Mucosa of descending colon (tissue), 3 donors: ENCODE results near the gene CDK5RAP2. TPM values are rescaled to one million over a fixed set of nuclear protein-coding genes. Genes with fewer than 3 reads are reported as not detected.

Source experiments
- ATAC-seq: fragments of 200-7000 bp; cut with Tn5 transposase; one replicate; pipeline ENCODE4 v1.9.1; 2020; ENCODE audit warnings: mild to moderate bottlenecking, moderate library complexity
- DNase-seq, 3 donors: peaks; one replicate each; pipeline ENCODE4 v3.0.0-alpha.2; 2020
- H3K36me3 ChIP-seq: fragments of 200-600 bp; one replicate; pipeline ENCODE4 v1.8.0; 2021; ENCODE audit warnings: low read depth, mild to moderate bottlenecking
- H3K4me1 ChIP-seq: fragments of 200-600 bp; one replicate; pipeline ENCODE4 v1.8.0; 2021; ENCODE audit warnings: low read depth, mild to moderate bottlenecking
- H3K4me3 ChIP-seq: fragments of 200-600 bp; one replicate; pipeline ENCODE4 v1.8.0; 2021; ENCODE audit warnings: mild to moderate bottlenecking
- H3K9me3 ChIP-seq: fragments of 200-600 bp; one replicate; pipeline ENCODE4 v1.8.0; 2021; ENCODE audit warnings: mild to moderate bottlenecking
- CTCF ChIP-seq: fragments of 200-600 bp; IDR thresholded peaks from one replicate; pipeline ENCODE4 v1.8.0; 2022; ENCODE audit warnings: antibody characterized with exemption, mild to moderate bottlenecking
- intact Hi-C, 2 donors: fragments of 100-400 bp; cut with DNase I in 1 of 2; cut with micrococcal nuclease in 1 of 2; formaldehyde crosslinking; loops; one replicate each; pipeline versions ENCODE4 v1.11.0 to v1.11.1; 2022; cut with DNase I, micrococcal nuclease
- total RNA-seq, 3 donors: library from RNA; stranded (reverse); fragmentation: NEBNext Ultra II Directional in 2 of 3; extraction: Animal tissue kit (Norgen Biotek cat#: 25700) in 2 of 3; gene quantifications; one replicate each; pipeline versions ENCODE4 v1.2.1 to v1.2.4, GENCODE V29; 2021 to 2023
- donor health status: DM: no; HTN: no; CAD: no; lungs with moderate emphysema.
- donor health status: DM: no; HTN: no; CAD: no.
- donor health status: DM: no; HTN: yes; CAD: no.

Gene CDK5RAP2
- total RNA-seq, 3 donors from 2014 or later, result 27.0 to 62.4 (median 35.1) TPM

GRCh38 chr9:120453792-120454191 lies 126.2 kb downstream of the CDK5RAP2 start:
- intact Hi-C loops, result no loop called here
- DNase-seq (no peak), ATAC-seq (no peak)
- TF ChIP-seq CTCF, result no peak
- H3K4me3 ChIP-seq, result no peak overlapping the region
- H3K4me1 ChIP-seq, result no peaks in the 10 kb centered on the region
- H3K36me3 ChIP-seq, result no peaks in the 10 kb centered on the region
- no peaks in the 10 kb centered on the region for H3K9me3 ChIP-seq

GRCh38 chr9:120452631-120453030 lies 127.3 kb downstream of the CDK5RAP2 start:
- DNase-seq (no peak), ATAC-seq (no peak)
- intact Hi-C loops, result no loop called here
- no peaks in the 10 kb centered on the region for H3K36me3 ChIP-seq
- H3K4me3 ChIP-seq, result no peak overlapping the region
- no peaks in the 10 kb centered on the region for H3K9me3 ChIP-seq
- TF ChIP-seq CTCF, result no peak
- no peaks in the 10 kb centered on the region for H3K4me1 ChIP-seq

- Histone ChIP-seq H3K4me1 (no peaks in the 10 kb centered on the region), H3K36me3 (no peaks in the 10 kb centered on the region), H3K9me3 (no peaks in the 10 kb centered on the region), H3K4me3 (no peak overlapping the region)
- DNase-seq (no peak), ATAC-seq (no peak)
- TF ChIP-seq CTCF, result no peak
- intact Hi-C loops, result no loop called here
Observed at GRCh38 chr9:120450916-120451315, 129.1 kb downstream of the CDK5RAP2 start.

GRCh38 chr9:120449566-120449965 lies 130.4 kb downstream of the CDK5RAP2 start:
- TF ChIP-seq CTCF, result no peak
- Histone ChIP-seq H3K36me3 (no peaks in the 10 kb centered on the region), H3K4me1 (no peaks in the 10 kb centered on the region), H3K9me3 (no peaks in the 10 kb centered on the region), H3K4me3 (no peak overlapping the region)
- no peak for DNase-seq
- intact Hi-C loops, result no loop called here
- ATAC-seq, result no peak

GRCh38 chr9:120447959-120448500 lies 131.9 kb downstream of the CDK5RAP2 start:
- H3K9me3 ChIP-seq, result no peaks in the 10 kb centered on the region
- intact Hi-C loops, result no loop called here
- no peak for TF ChIP-seq CTCF
- DNase-seq, result no peak
- no peak for ATAC-seq
- H3K36me3 ChIP-seq, result no peaks in the 10 kb centered on the region
- H3K4me3 ChIP-seq, result no peak overlapping the region
- H3K4me1 ChIP-seq, result no peaks in the 10 kb centered on the region

- H3K36me3 ChIP-seq, result no peaks in the 10 kb centered on the region
- ATAC-seq (no peak), DNase-seq (no peak)
- H3K4me3 ChIP-seq, result no peak overlapping the region
- H3K4me1 ChIP-seq, result no peaks in the 10 kb centered on the region
- TF ChIP-seq CTCF, result no peak
- intact Hi-C loops, result no loop called here
- no peaks in the 10 kb centered on the region for H3K9me3 ChIP-seq
Observed at GRCh38 chr9:120446671-120447070, 133.3 kb downstream of the CDK5RAP2 start.
